ENCODE results near the gene TLE2. TPM values are rescaled to one million over a fixed set of nuclear protein-coding genes. Genes with fewer than 3 reads are reported as not detected.

TLE2 gene
- total RNA-seq, 2 experiments from 2014 or later: 0.99 to 1.00 TPM

DNA sequence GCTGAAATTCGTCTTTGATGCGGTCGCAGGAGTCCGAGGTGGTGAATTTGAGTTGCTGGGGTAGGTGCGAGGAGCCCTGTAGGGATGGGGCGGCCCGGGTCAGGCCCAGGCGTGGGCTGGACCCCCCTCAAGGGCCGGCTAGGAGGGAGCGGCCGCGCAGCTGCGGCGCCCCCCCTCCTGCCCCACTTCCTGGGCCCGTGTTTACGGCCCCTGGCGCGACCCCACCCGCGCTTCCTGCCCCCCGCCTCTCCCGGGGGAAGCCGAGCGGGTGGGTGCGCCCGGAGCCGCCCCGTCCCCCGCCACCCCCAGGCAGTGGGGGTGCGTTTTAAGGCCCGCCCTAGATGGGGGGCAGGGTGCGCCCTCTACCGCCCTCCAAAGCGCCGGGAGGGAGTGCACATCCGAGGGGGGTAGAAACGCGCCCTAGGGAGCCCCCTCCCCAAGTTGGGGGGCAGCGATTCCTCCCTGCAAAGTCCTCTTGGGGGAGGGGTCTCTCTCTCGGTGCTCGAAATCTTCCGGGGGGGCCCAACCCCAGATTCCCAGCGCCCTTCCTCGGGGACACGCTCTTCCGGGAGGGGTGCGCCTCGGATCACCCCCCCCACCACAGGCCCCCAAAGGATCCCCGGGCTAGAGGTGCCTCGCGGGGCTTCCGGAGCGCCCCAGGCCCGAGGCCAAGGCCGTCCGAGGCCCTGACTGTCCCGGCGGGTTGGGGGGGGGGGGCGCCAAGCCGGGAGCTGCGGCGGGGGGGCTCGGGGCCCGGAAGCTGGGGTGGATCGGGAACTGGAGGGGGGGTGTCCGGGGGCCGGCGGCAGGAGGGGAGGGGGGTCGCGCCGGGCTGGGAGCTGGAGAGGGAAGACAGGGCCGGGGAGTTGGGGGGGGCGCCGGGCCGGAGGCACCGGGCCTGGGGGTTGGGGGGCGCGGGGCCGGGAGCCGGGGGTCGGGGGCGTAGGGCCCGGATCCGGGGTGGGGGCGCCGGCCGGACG is 32.4 kb upstream of the TLE2 start:
- peak overlapping the region; percentile 94 for H3K27ac Mint-ChIP-seq
- H3K27me3 Mint-ChIP-seq: no peaks in the 10 kb centered on the region
- H3K4me1 Mint-ChIP-seq: peaks cover 50% of the 10 kb centered on the region
- H3K36me3 Mint-ChIP-seq (ENCODE audit: low read depth): peaks cover 36% of the 10 kb centered on the region
- DNase-seq: peak; percentile 81
- H3K9me3 Mint-ChIP-seq: no peaks in the 10 kb centered on the region
- POLR2A ChIA-PET: no interaction called here
- CTCF ChIA-PET: interaction anchor here (1.0 to 2.0 kb wide), 4 partner anchors 9 to 42 kb away, joined by 3 to 5 read pairs (median 4); no protein-coding TSS in a partner anchor
- H3K4me3 Mint-ChIP-seq: peak overlapping the region; percentile 94

DNA sequence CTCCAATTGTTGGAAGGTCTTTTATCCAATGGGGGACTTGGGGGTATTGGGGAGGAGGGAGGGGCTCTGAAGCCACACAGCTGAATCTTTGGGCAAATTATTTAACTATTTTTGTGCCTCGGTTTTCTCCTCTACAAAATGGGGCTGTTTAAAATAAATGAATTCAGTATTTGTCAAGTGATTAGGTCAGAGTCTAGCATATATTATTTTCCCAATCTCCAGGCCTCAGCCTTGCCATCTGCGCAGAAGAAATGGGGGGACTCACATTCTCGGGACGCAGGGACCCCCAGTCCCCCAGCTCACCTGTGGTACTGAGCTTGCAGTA is 31.7 kb upstream of the TLE2 start:
- ChIA-PET CTCF (interaction anchor here (1.0 to 2.0 kb wide), 4 partner anchors 8 to 43 kb away, joined by 3 to 5 read pairs (median 4); no protein-coding TSS in a partner anchor), POLR2A (no interaction called here)
- peak overlapping the region; percentile 94 for H3K27ac Mint-ChIP-seq
- DNase-seq: no peak
- no peaks in the 10 kb centered on the region for H3K9me3 Mint-ChIP-seq
- H3K4me1 Mint-ChIP-seq: peaks cover 51% of the 10 kb centered on the region
- H3K4me3 Mint-ChIP-seq: peak overlapping the region; percentile 94
- no peaks in the 10 kb centered on the region for H3K27me3 Mint-ChIP-seq
- H3K36me3 Mint-ChIP-seq (ENCODE audit: low read depth): peaks cover 37% of the 10 kb centered on the region

DNA sequence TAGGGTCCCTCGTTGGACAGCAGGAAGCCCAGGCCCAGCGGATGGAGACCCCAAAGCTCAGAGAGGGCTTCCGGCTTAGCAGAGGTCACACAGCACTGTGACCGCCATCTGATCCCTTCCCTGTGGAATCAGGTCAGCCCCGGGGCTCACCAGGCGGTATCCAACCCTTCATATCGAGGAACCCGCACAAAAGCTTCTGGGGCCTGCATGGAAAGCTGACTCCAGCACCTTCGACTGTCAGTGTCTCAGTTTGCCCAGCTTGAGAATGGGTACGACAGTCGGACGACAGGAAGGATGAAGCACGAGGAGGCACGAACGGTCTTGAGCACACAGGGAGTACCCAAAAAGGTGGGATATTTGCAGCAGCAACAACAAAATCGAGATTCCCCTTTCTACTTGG is 30.6 kb upstream of the TLE2 start:
- no peak for DNase-seq
- H3K36me3 Mint-ChIP-seq (ENCODE audit: low read depth): peaks cover 47% of the 10 kb centered on the region
- H3K4me1 Mint-ChIP-seq: peaks cover 54% of the 10 kb centered on the region
- ChIA-PET POLR2A (no interaction called here), CTCF (interaction anchor here (0.6 to 2.0 kb wide), 3 partner anchors 16 to 968 kb away, joined by 3 to 5 read pairs (median 4); no protein-coding TSS in a partner anchor)
- H3K9me3 Mint-ChIP-seq: no peaks in the 10 kb centered on the region
- H3K4me3 Mint-ChIP-seq: peak overlapping the region; percentile 94
- peak overlapping the region; percentile 94 for H3K27ac Mint-ChIP-seq
- H3K27me3 Mint-ChIP-seq: no peaks in the 10 kb centered on the region

DNA sequence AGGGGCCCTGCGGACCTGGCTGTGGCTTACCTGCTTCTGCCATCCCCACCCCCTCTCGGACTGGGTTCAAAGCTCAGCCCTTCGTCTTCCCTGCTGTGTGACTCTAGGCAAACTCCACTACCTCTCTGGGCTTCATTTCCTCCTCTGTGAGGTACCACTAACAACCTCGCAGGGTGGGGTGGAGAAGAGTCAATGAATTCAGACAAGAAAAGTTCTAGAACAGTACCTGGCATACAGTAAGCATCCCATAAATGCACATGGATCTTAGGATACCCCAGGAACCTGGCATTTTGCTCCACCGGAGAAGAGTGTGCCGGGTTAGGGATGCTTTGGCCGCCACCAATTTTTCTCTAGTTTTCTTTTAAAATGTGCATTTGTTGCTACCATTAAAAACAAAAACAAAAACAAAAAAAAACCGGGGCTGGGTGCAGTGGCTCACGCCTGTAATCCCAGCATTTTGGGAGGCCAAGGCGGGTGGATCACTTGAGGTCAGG is 29.8 kb upstream of the TLE2 start:
- Mint-ChIP-seq H3K27me3 (no peaks in the 10 kb centered on the region), H3K36me3 (ENCODE audit: low read depth) (peaks cover 54% of the 10 kb centered on the region), H3K4me3 (peak overlapping the region; percentile 47), H3K27ac (peak overlapping the region; percentile 50), H3K4me1 (peaks cover 56% of the 10 kb centered on the region), H3K9me3 (no peaks in the 10 kb centered on the region)
- CTCF ChIA-PET: interaction anchor here (0.8 to 2.0 kb wide), 3 partner anchors 17 to 108 kb away, joined by 4 to 5 read pairs (median 5); no protein-coding TSS in a partner anchor
- POLR2A ChIA-PET: no interaction called here
- no peak for DNase-seq

DNA sequence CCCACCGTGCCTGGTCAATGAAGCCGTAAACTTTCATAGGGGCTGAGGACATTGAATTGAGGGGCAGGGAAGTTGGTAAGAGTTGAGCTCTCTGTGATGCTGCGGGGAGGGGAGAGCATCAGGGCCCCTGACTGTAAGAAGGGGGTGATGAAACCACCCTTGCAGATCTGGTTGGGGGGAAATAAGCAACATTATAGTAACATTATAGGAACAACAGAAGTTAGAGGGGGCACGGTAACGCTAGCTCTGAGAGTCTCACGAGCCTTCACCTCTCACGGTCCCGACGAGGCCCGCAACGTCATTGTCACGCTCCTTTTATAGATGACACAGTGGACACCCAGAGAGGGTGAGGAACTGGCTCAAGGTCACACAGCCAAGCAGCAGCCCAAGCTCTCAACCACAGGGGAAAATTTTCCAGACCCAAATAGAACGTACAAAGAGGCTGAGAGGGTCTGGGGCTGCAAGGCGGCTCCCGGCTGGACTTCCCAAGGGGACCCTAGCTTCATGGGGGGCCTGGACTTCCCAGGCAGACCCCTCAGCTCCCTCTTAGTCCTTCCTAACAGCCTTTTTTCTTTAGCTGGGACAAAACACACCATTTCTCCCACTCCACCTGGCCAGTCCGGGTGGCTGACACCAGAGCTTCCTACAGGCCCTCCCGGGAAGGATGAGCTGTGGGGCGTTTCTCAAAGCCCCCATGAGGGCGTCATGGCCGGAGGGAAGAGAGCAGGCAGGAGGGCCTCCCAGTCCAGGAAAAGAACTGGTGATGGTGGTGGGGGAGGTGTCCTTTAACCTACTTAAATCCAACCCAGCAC is 29.1 kb upstream of the TLE2 start:
- Mint-ChIP-seq H3K4me3 (peak overlapping the region; percentile 47), H3K9me3 (no peaks in the 10 kb centered on the region), H3K27ac (peak overlapping the region; percentile 50), H3K4me1 (peaks cover 50% of the 10 kb centered on the region), H3K27me3 (no peaks in the 10 kb centered on the region), H3K36me3 (ENCODE audit: low read depth) (peaks cover 54% of the 10 kb centered on the region)
- ChIA-PET POLR2A (no interaction called here), CTCF (interaction anchor here (0.9 kb wide), 1 partner anchor 19 kb away, joined by 5 read pairs; no protein-coding TSS in a partner anchor)
- DNase-seq: no peak

DNA sequence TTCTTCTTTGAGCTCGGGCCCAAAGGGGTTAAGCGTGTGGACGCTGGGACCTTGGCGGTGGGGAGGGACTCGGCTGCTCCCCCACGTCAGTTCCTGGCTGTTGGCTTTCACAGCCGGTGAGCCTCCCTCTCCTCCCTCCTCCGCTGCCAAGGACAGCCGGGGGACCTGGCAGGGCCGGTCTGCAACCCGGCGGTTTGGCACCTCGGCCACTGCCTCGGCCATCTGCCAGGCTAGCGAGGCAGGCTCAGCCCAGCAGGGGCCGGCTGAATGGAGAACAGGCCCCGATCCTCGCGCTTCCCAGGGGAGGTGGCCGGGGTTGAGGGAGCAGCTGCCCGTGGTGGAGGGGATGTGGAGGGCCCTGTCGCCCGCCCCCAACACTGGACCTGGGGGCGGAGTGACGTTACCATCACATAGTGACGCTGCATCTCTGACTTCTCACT is 28.2 kb upstream of the TLE2 start:
- Mint-ChIP-seq H3K9me3 (no peaks in the 10 kb centered on the region), H3K27me3 (no peaks in the 10 kb centered on the region), H3K27ac (no peak overlapping the region), H3K4me3 (no peak overlapping the region), H3K36me3 (ENCODE audit: low read depth) (peaks cover 58% of the 10 kb centered on the region), H3K4me1 (peaks cover 46% of the 10 kb centered on the region)
- ChIA-PET CTCF (no interaction called here), POLR2A (no interaction called here)
- DNase-seq: no peak

DNA sequence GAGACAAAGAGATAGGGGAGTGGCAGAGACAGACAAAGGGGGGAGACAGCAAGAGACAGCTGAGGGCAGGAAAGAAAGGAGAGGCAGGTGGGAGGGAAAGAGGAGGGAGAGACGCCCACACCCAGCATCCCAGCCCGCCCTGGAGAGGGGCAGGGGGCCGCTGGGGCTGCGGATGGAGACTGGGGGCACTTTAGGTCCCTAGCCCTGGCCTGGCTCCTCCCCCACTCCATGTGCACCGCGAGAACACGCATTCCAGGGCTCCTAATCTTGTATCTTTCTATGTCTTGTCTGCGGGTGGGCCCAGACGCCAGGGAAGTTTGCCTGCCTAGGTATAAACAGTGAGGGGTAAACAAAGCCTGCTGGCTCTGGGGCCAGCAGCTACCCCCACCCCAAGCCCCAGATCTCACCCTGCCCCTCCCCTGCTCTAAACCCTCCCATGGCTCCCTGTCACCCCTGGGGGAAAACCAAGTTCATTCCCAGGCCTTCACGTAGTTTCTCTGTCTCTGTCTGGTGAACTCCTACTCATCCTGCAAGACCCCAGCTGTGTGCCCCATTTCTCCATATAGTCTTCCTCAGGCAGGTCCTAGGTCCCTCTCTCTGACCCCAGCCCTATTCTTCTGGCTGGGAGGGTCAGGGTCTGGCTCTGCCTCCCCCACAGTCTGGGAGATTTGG is 27.5 kb upstream of the TLE2 start:
- no peak for DNase-seq
- ChIA-PET CTCF (no interaction called here), POLR2A (interaction anchor here (0.5 kb wide), 1 partner anchor 15 kb away, joined by 4 read pairs; no protein-coding TSS in a partner anchor)
- Mint-ChIP-seq H3K4me3 (no peak overlapping the region), H3K27me3 (no peaks in the 10 kb centered on the region), H3K4me1 (peaks cover 46% of the 10 kb centered on the region), H3K9me3 (no peaks in the 10 kb centered on the region), H3K36me3 (ENCODE audit: low read depth) (peaks cover 58% of the 10 kb centered on the region), H3K27ac (no peak overlapping the region)

DNA sequence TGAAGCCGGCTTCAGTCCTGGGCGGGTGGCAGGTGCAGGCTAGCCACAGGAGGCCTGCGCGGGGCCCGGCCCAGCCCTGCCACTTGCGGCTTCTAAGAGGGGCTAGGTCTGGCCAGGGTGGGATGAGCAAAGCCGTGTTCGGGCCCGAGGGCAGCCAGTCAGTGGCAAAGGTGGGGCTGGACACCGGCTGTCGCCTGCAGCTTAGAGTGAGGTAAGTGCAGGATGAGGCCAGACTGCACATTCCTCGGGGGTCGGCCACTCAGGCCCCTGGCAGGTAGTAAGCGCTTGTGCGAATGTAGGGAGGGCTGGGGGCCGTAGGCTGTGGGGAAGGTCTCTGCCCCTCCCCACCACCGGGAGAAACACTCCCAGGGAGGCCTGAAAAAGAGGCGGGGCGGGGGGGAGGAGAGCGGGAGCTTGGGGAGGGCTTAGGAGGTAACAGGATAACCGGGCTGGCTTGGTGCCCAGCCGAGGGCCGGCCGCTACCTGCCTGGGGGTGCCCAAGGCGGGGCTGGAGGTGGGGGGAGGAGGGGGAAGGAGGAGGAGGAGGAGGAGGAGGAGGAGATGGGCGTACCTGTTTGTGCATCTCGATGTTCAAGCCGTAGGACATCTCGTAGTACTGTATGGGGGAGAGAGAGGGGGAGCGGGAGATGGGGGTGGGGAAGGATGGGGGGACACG is 26.8 kb upstream of the TLE2 start:
- no peak overlapping the region for H3K27ac Mint-ChIP-seq
- POLR2A ChIA-PET: interaction anchor here (0.5 kb wide), 1 partner anchor 15 kb away, joined by 4 read pairs; no protein-coding TSS in a partner anchor

DNA sequence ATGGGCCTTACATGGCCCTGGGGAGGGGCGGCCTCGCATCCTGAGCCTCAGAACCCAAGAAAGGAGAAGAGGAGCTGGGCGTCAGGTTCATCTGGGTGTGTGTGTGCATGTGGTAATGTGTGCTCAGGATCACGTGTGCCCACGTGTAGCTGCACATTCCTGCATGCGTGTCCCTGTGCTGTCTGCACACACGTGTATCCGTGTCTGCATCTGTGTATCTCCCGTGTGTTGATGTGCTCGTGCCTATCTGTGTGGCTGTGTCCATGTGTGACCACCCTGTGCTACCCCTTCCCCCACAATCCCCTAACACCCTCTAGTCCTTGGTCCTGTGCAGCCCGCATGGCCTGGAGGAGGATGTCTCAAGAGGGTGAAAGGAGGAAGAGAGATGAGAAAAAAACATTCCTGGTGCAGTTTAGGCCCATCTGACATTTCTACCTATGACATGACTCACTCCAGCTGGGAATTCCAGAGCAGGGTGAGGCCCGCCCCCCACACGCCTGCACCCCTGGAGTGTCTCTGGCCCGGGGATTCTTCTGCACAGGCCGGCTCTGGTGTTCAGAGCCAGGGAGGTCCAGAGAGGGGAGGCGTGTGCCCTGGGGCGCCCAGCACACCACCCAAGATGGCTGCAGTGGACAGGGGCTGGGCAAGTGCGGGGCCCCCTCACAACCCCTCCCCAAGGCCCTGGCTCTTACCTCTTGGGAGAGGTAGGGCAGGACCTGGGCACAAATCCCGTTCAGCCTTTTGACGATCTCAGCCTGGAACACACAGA is 26.1 kb upstream of the TLE2 start:
- POLR2A ChIA-PET: no interaction called here
- Mint-ChIP-seq H3K27me3 (no peaks in the 10 kb centered on the region), H3K27ac (no peak overlapping the region), H3K36me3 (ENCODE audit: low read depth) (peaks cover 48% of the 10 kb centered on the region), H3K4me3 (no peak overlapping the region), H3K4me1 (peaks cover 41% of the 10 kb centered on the region), H3K9me3 (no peaks in the 10 kb centered on the region)
- CTCF ChIA-PET: interaction anchor here (1.1 kb wide), 1 partner anchor 104 kb away, joined by 4 read pairs; no protein-coding TSS in a partner anchor
- no peak for DNase-seq

More for the DNA sequence above, 26.8 kb upstream of the TLE2 start:
- peaks cover 55% of the 10 kb centered on the region for H3K36me3 Mint-ChIP-seq (ENCODE audit: low read depth)
- CTCF ChIA-PET: no interaction called here
- no peak overlapping the region for H3K4me3 Mint-ChIP-seq
- H3K27me3 Mint-ChIP-seq: no peaks in the 10 kb centered on the region
- H3K9me3 Mint-ChIP-seq: no peaks in the 10 kb centered on the region
- DNase-seq: no peak
- H3K4me1 Mint-ChIP-seq: peaks cover 45% of the 10 kb centered on the region

DNA sequence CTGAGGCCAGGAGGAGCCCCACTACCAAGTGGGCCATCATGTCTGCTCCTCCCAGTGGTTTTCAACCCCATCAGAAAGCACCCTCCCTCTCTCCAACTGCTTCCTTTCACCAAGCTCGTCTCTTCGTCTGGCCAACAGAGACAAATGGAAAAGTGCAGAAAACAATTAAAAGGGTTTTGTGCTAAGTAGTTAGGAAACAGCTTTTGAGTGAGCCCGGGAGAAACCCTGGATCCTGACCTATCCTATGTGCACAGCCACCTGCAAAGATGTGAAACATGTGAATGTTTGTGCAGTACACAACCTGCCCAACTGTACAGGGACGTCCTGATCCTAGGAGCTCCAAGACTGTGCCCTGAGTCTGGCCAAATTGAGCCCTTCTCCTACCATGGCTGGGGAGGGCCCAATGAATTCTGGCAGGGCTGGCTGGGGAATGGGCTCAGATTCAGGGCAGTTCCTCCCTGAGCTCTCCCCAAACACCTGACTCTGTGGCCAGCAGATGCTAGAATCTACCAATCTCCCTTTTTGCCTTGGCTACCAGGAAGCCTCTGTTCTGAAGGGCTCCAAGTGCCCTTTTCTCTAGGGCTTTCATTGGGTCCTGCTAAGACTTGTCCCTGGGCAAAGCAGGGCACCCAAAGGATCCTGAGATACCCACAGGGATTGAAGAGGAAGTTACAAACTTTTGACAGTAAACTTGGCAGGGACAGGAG is 25.3 kb upstream of the TLE2 start:
- H3K4me3 Mint-ChIP-seq: no peak overlapping the region
- peak overlapping the region; percentile 27 for H3K27ac Mint-ChIP-seq
- ChIA-PET POLR2A (no interaction called here), CTCF (interaction anchor here (0.6 to 2.5 kb wide), 4 partner anchors 17 to 104 kb away, joined by 3 to 13 read pairs (median 6); no protein-coding TSS in a partner anchor)
- H3K27me3 Mint-ChIP-seq: no peaks in the 10 kb centered on the region
- no peak for DNase-seq
- H3K4me1 Mint-ChIP-seq: peaks cover 34% of the 10 kb centered on the region
- peaks cover 41% of the 10 kb centered on the region for H3K36me3 Mint-ChIP-seq (ENCODE audit: low read depth)
- no peaks in the 10 kb centered on the region for H3K9me3 Mint-ChIP-seq

DNA sequence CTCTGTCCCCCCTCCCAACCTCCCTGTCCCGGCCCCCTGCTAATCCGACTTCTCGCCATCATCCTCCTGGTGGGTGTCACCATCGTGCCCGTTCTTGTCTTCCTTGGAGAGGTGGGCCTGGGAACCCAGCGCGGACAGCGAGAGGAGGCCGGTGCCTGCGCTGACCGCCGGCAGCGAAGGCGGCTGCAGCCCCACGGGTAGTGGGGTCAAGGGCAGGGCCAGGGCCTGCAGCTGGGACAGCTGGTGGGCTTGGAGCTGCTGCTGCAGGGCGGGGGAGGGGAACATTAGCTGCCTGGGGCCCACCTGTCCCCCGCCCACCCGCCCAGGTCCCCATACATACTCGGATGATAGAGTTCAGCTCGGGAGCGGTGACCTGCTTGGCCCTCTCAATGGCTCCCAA is 24.7 kb upstream of the TLE2 start:
- no peak for DNase-seq
- POLR2A ChIA-PET: no interaction called here
- H3K9me3 Mint-ChIP-seq: no peaks in the 10 kb centered on the region
- H3K36me3 Mint-ChIP-seq (ENCODE audit: low read depth): peaks cover 38% of the 10 kb centered on the region
- no peak overlapping the region for H3K4me3 Mint-ChIP-seq
- H3K4me1 Mint-ChIP-seq: peaks cover 36% of the 10 kb centered on the region
- CTCF ChIA-PET: interaction anchor here (0.6 to 2.5 kb wide), 6 partner anchors 17 to 103 kb away, joined by 3 to 13 read pairs (median 5); no protein-coding TSS in a partner anchor
- H3K27me3 Mint-ChIP-seq: peaks cover 2% of the 10 kb centered on the region
- no peak overlapping the region for H3K27ac Mint-ChIP-seq

Measured in activated CD4-positive, alpha-beta T cell treated with anti-CD3 and anti-CD28 coated beads, Interleukin-2, amount 10 ng/mL, durations not matched to agents 7 days and 5 days (primary cell).